ENCODE results near the gene TLCD1.

DNA sequence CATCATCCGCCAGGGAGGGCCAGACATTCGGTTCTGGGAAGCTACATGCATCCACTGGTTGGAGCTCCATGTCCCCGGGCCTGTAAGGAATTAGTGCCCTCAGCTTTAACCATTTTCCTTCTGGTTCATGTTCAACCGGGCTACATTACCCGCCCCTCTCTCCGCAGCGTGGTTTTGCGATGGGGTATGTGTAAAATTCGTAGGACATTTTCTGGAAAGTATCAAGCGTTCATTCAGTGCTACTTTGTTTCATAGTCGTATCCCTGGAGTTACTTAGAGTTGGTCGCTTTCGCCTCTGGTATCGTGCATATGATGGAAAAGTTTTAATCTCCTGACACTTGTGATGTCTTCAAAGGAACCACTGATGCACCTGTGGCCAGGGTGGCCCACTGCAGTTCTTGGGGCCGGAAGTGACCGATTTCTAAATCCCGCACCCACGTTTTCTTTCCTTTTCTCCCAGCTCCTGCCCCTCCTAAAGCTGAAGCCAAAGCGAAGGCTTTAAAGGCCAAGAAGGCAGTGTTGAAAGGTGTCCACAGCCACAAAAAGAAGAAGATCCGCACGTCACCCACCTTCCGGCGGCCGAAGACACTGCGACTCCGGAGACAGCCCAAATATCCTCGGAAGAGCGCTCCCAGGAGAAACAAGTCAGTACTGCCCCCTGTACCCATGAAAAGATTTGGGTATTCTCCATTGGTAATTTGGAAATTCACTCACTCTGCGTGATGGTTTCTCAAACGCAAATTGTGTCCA lies 5.6 kb downstream of the TLCD1 start:
- TF ChIP-seq, protein P1, sequence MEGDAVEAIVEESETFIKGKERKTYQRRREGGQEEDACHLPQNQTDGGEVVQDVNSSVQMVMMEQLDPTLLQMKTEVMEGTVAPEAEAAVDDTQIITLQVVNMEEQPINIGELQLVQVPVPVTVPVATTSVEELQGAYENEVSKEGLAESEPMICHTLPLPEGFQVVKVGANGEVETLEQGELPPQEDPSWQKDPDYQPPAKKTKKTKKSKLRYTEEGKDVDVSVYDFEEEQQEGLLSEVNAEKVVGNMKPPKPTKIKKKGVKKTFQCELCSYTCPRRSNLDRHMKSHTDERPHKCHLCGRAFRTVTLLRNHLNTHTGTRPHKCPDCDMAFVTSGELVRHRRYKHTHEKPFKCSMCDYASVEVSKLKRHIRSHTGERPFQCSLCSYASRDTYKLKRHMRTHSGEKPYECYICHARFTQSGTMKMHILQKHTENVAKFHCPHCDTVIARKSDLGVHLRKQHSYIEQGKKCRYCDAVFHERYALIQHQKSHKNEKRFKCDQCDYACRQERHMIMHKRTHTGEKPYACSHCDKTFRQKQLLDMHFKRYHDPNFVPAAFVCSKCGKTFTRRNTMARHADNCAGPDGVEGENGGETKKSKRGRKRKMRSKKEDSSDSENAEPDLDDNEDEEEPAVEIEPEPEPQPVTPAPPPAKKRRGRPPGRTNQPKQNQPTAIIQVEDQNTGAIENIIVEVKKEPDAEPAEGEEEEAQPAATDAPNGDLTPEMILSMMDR (IDR thresholded peaks at IDR 0.05 in 4 of 5, conservative IDR thresholded peaks at IDR 0.05 in 1 of 5) = no peak
- no peak for TF ChIP-seq POLR2A (IDR thresholded peaks at IDR 0.05)

Data from gastrocnemius medialis (tissue), 4 donors.